ENCODE results near the gene FLT1. TPM values are rescaled to one million over a fixed set of nuclear protein-coding genes. Genes with fewer than 3 reads are reported as not detected.

FLT1 gene
- total RNA-seq, 1 donor from 2014 or later: 0.81 TPM

DNA sequence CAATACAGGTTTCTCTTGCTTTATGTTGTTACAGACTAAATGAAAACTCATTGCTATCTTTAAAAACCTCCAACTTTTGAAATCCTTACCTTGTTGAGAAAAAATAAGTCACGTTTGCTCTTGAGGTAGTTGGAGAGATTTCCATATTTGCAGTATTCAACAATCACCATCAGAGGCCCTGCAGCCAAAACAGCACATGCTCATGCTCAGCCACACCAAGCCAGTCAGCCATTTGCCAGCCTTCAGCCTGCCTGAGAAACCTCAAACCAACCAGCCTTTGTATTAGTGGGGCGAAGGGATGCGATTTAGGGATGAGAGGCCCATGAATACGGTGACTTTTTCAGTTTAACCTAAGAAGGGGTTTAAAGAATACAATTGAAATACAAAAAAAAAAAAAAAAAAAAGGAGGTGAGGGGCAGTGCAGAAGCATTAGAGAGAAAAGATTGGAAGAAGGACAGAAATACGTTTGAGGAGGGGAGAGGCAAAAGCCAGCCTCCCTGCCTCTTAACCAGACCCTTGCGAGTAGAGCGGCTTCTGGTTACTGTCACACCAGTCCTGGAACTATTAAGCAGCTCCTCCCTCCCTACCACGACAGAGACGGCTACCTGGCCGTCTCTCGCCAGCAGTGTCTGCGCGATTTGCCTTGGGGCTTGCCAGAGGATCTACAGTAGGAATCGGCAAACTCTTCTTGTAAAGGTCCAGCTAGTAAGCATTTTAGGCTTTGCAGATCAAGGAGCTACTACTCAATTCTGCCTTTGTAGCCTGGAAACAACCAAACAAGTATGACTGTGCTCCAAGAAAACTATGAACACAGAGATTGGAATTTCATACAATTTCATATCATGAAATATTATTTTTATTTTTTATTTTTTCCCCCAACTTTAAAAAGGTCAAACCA is 167.3 kb downstream of the FLT1 start:
- Mint-ChIP-seq H3K36me3 (ENCODE audit: insufficient read depth) (no peaks in the 10 kb centered on the region), H3K27ac (peak overlapping the region; percentile 64), H3K4me3 (ENCODE audit: low read depth) (no peak overlapping the region), H3K27me3 (peaks cover 3% of the 10 kb centered on the region), H3K4me1 (ENCODE audit: low read depth) (peaks cover 10% of the 10 kb centered on the region), H3K9me3 (ENCODE audit: low read depth) (no peaks in the 10 kb centered on the region)
- no peak for TF ChIP-seq CTCF (IDR thresholded peaks at IDR 0.05; ENCODE audit: unreplicated experiment)
- DNase-seq (ENCODE audit: low spot score, unreplicated experiment): no peak

- H3K4me1 Mint-ChIP-seq (ENCODE audit: low read depth): peaks cover 15% of the 10 kb centered on the region
- no peak for TF ChIP-seq CTCF (IDR thresholded peaks at IDR 0.05; ENCODE audit: unreplicated experiment)
- H3K9me3 Mint-ChIP-seq (ENCODE audit: low read depth): no peaks in the 10 kb centered on the region
- no peak for DNase-seq (ENCODE audit: low spot score, unreplicated experiment)
- H3K27me3 Mint-ChIP-seq: peaks cover 9% of the 10 kb centered on the region
- no peak overlapping the region for H3K4me3 Mint-ChIP-seq (ENCODE audit: low read depth)
- H3K27ac Mint-ChIP-seq: no peak overlapping the region
- no peaks in the 10 kb centered on the region for H3K36me3 Mint-ChIP-seq (ENCODE audit: insufficient read depth)
These were observed 168.9 kb downstream of the FLT1 start for GRCh38 chr13:28326056-28326455.

DNA sequence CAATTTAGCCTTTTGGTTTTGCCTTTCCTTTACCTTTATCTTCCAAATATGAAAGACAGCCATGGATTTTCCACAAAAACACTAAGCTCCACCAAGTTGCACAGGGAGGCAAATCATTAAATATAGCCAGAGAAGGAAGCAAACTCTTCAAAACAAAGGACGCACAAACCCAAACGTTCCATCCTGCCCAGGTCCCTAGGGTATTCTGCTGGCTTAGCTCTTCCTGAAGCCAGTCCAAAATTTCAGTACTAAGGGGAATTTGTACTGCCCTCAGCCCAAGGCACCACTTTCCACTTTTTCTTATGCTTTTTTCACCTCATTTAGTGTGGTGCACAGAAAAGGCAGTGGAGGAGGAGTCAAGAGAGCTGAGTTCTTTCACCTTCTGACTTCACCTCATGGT is 169.9 kb downstream of the FLT1 start:
- TF ChIP-seq CTCF (IDR thresholded peaks at IDR 0.05; ENCODE audit: unreplicated experiment): no peak
- H3K27me3 Mint-ChIP-seq: peaks cover 9% of the 10 kb centered on the region
- H3K9me3 Mint-ChIP-seq (ENCODE audit: low read depth): no peaks in the 10 kb centered on the region
- H3K4me3 Mint-ChIP-seq (ENCODE audit: low read depth): no peak overlapping the region
- H3K36me3 Mint-ChIP-seq (ENCODE audit: insufficient read depth): no peaks in the 10 kb centered on the region
- peaks cover 18% of the 10 kb centered on the region for H3K4me1 Mint-ChIP-seq (ENCODE audit: low read depth)
- no peak for DNase-seq (ENCODE audit: low spot score, unreplicated experiment)
- no peak overlapping the region for H3K27ac Mint-ChIP-seq

DNA sequence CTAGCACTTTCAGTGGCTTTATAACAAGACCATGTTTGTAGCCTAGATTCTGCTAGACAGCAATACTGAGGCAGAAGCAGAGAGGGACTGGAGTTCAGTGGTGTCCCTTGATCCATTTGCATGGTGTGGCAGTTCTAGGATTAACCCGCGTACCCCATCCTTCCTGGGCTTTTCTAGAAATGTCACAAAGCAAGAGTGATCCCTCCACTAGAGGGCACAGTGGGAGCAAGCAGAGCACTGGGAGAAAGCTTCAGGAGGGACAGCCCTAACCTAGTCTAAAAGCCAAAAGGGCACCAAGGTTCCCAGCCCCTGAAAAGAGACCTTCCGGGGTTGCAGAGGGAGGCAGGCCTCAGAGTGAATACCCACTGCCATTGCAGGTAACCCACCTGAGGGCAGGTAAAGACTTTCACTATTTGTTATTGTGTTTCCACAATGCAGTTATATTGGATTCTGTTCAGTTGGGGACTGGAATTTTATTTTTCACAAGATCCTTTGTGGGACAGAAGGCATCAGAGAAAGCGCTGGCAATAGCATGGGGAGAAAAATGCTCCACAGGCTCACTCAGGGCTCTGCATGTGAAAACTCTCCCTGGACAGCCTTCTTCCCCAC is 170.6 kb downstream of the FLT1 start:
- peak; percentile 77 for TF ChIP-seq CTCF (IDR thresholded peaks at IDR 0.05; ENCODE audit: unreplicated experiment)
- H3K9me3 Mint-ChIP-seq (ENCODE audit: low read depth): no peaks in the 10 kb centered on the region
- no peak overlapping the region for H3K27ac Mint-ChIP-seq
- no peak overlapping the region for H3K4me3 Mint-ChIP-seq (ENCODE audit: low read depth)
- H3K36me3 Mint-ChIP-seq (ENCODE audit: insufficient read depth): no peaks in the 10 kb centered on the region
- peaks cover 17% of the 10 kb centered on the region for H3K4me1 Mint-ChIP-seq (ENCODE audit: low read depth)
- DNase-seq (ENCODE audit: low spot score, unreplicated experiment): peak; percentile 37
- peaks cover 13% of the 10 kb centered on the region for H3K27me3 Mint-ChIP-seq

- Mint-ChIP-seq H3K4me3 (ENCODE audit: low read depth) (no peak overlapping the region), H3K4me1 (ENCODE audit: low read depth) (peaks cover 15% of the 10 kb centered on the region), H3K27ac (no peak overlapping the region), H3K27me3 (peaks cover 13% of the 10 kb centered on the region), H3K36me3 (ENCODE audit: insufficient read depth) (no peaks in the 10 kb centered on the region), H3K9me3 (ENCODE audit: low read depth) (no peaks in the 10 kb centered on the region)
- no peak for DNase-seq (ENCODE audit: low spot score, unreplicated experiment)
- TF ChIP-seq CTCF (IDR thresholded peaks at IDR 0.05; ENCODE audit: unreplicated experiment): no peak
These were observed 172.5 kb downstream of the FLT1 start for GRCh38 chr13:28322256-28322905.

All from progenitor cell of endocrine pancreas (in vitro differentiated cells).